ENCODE results near the gene TTYH2. TPM values are rescaled to one million over a fixed set of nuclear protein-coding genes. Genes with fewer than 3 reads are reported as not detected.

Gene TTYH2
- polyA plus RNA-seq, 3 donors: 12.3 to 57.4 (median 18.7) TPM

- Histone ChIP-seq H4K20me1 (ENCODE audit: insufficient read depth, low read length) (no peaks in the 10 kb centered on the region), H3K36me3 (replicated peaks in 1 of 2; ENCODE audit: control insufficient read depth in 1 of 2, insufficient read depth in 2 of 2, low read length in 2 of 2) (peaks cover 28 to 42% of the 10 kb centered on the region in 2 donors), H3K27me3 (ENCODE audit: control insufficient read depth in 2 of 2, insufficient read depth in 2 of 2, low read length in 2 of 2) (no peaks in the 10 kb centered on the region), H3K9me3 (replicated peaks in 1 of 2; ENCODE audit: control insufficient read depth in 1 of 2, insufficient read depth in 1 of 2, low read length in 2 of 2) (no peaks in the 10 kb centered on the region), H3K4me2 (replicated peaks; ENCODE audit: extremely low read depth, low read length, poor library complexity, severe bottlenecking) (no peak overlapping the region), H2AFZ (ENCODE audit: insufficient read depth, low read depth, low read length, poor library complexity, severe bottlenecking) (no peak overlapping the region), H3K4me1 (ENCODE audit: control insufficient read depth in 1 of 2, insufficient read depth in 2 of 2, low read length in 2 of 2) (peaks cover 63 to 71% of the 10 kb centered on the region in 2 donors), H3K27ac (ENCODE audit: low read depth in 1 of 2, low read length in 2 of 2) (no peak overlapping the region), H3K9ac (ENCODE audit: insufficient read depth, low read length, poor library complexity, severe bottlenecking) (no peak overlapping the region), H3K79me2 (ENCODE audit: insufficient read depth, low read length) (no peaks in the 10 kb centered on the region), H3K4me3 (replicated peaks in 1 of 3; ENCODE audit: low read depth in 2 of 3, low read length in 3 of 3) (no peak overlapping the region)
- Mint-ChIP-seq H3K27me3 (ENCODE audit: low read depth in 3 of 3) (peaks cover 0 to 2% (median 0%) of the 10 kb centered on the region in 3 donors), H3K27ac (peak overlapping the region in 1 of 7 donors; percentile 40), H3K9me3 (no peaks in the 10 kb centered on the region), H3K36me3 (peaks cover 38 to 60% of the 10 kb centered on the region in 2 donors), H3K4me1 (peaks cover 54% of the 10 kb centered on the region), H3K4me3 (no peak overlapping the region)
- intact Hi-C loops (cut with micrococcal nuclease): loop anchor here in 1 of 2 donors (5.0 kb wide), 1 partner anchor 35 kb away; the partner anchor contains the start of gene RPL38
- no peak for TF ChIP-seq CTCF (IDR thresholded peaks at IDR 0.05)
- WGBS (ENCODE audit: insufficient coverage): 99% methylated on average over 9 of the region's 12 CpGs
- DNase-seq: no peak
These were observed 23.9 kb downstream of the TTYH2 start for GRCh38 chr17:74237321-74237720.

- peak overlapping the region in 1 of 3 experiments; percentile 11 for H3K4me3 ChIP-seq (replicated peaks in 1 of 3; ENCODE audit: low read depth in 2 of 3, low read length in 3 of 3)
- H2AFZ ChIP-seq (ENCODE audit: insufficient read depth, low read depth, low read length, poor library complexity, severe bottlenecking): no peak overlapping the region
- peak overlapping the region; percentile 40 for H3K9ac ChIP-seq (ENCODE audit: insufficient read depth, low read length, poor library complexity, severe bottlenecking)
- Mint-ChIP-seq H3K27me3 (ENCODE audit: low read depth in 3 of 3) (peaks cover 0 to 2% (median 0%) of the 10 kb centered on the region in 3 donors), H3K4me1 (peaks cover 40% of the 10 kb centered on the region), H3K4me3 (no peak overlapping the region), H3K36me3 (peaks cover 45 to 63% of the 10 kb centered on the region in 2 donors), H3K9me3 (no peaks in the 10 kb centered on the region), H3K27ac (peak overlapping the region; percentile 75 to 93 (median 87))
- H3K4me2 ChIP-seq (replicated peaks; ENCODE audit: extremely low read depth, low read length, poor library complexity, severe bottlenecking): no peak overlapping the region
- no peaks in the 10 kb centered on the region for H3K9me3 ChIP-seq (replicated peaks in 1 of 2; ENCODE audit: control insufficient read depth in 1 of 2, insufficient read depth in 1 of 2, low read length in 2 of 2)
- H3K79me2 ChIP-seq (ENCODE audit: insufficient read depth, low read length): no peaks in the 10 kb centered on the region
- TF ChIP-seq CTCF (IDR thresholded peaks at IDR 0.05): no peak
- peak; percentile 80 to 94 (median 86) for DNase-seq
- intact Hi-C loops (cut with micrococcal nuclease): loop anchor here in 1 of 2 donors (5.0 kb wide), 1 partner anchor 37 kb away; the partner anchor contains the start of gene RPL38
- H3K27ac ChIP-seq (ENCODE audit: low read depth in 1 of 2, low read length in 2 of 2): peak overlapping the region; percentile 49 to 76
- 24% methylated on average over 7 of the region's 10 CpGs for WGBS (ENCODE audit: insufficient coverage)
- no peaks in the 10 kb centered on the region for H3K27me3 ChIP-seq (ENCODE audit: control insufficient read depth in 2 of 2, insufficient read depth in 2 of 2, low read length in 2 of 2)
- H3K36me3 ChIP-seq (replicated peaks in 1 of 2; ENCODE audit: control insufficient read depth in 1 of 2, insufficient read depth in 2 of 2, low read length in 2 of 2): peaks cover 35 to 47% of the 10 kb centered on the region in 2 donors
- H3K4me1 ChIP-seq (ENCODE audit: control insufficient read depth in 1 of 2, insufficient read depth in 2 of 2, low read length in 2 of 2): peaks cover 45 to 52% of the 10 kb centered on the region in 2 donors
- H4K20me1 ChIP-seq (ENCODE audit: insufficient read depth, low read length): no peaks in the 10 kb centered on the region
These were observed 25.8 kb downstream of the TTYH2 start for GRCh38 chr17:74239172-74239571.
